K562 (cell line): ENCODE measurements around the gene PCED1B. TPM values are rescaled to one million over a fixed set of nuclear protein-coding genes. Genes with fewer than 3 reads are reported as not detected.

Experiments
- EZH2 ChIP-seq: IDR thresholded peaks from 2 replicates; pipeline ENCODE4 v1.6.1; 2012; ENCODE audit warnings: low read depth, mild to moderate bottlenecking, inconsistent platforms, low read length, borderline replicate concordance
- GTF2E2 ChIP-seq: fragments of 200-800 bp; sonication (Bioruptor generic); IDR thresholded peaks from 2 replicates; pipeline ENCODE4 v1.6.1; 2016; ENCODE audit warnings: missing genetic modification characterization, missing compliant biosample characterization
- HMG20B ChIP-seq: fragments of 250-450 bp; sonication (Bioruptor Pico); IDR thresholded peaks from 2 replicates; pipeline ENCODE4 v1.5.0; 2021; ENCODE audit warnings: mild to moderate bottlenecking
- KLF6 ChIP-seq: fragments of 250-450 bp; sonication (Bioruptor Pico); IDR thresholded peaks from 2 replicates; pipeline ENCODE4 v1.4.0; 2020; ENCODE audit warnings: mild to moderate bottlenecking, moderate library complexity, borderline replicate concordance
- L3MBTL2 ChIP-seq: fragments of 450-650 bp; IDR thresholded peaks from 2 replicates; pipeline ENCODE4 v1.6.1; 2016; ENCODE audit warnings: mild to moderate bottlenecking, moderate library complexity
- NONO ChIP-seq, 2 experiments: fragments of 200-400 bp in 1 of 2; fragments of 450-650 bp in 1 of 2; formaldehyde crosslinking in 1 of 2; IDR thresholded peaks; 2 replicates each; pipeline ENCODE4 v1.6.1; 2017; ENCODE audit warnings: low read depth in 2 of 2, mild to moderate bottlenecking in 2 of 2, moderate library complexity in 2 of 2, low read length in 1 of 2
- POLR2A ChIP-seq: fragments of 450-650 bp; conservative IDR thresholded peaks from 2 replicates; pipeline ENCODE4 v1.6.1; 2016
- POLR2AphosphoS5 ChIP-seq: IDR thresholded peaks from 2 replicates; pipeline ENCODE4 v1.6.1; 2011; ENCODE audit warnings: mild to moderate bottlenecking, low read depth, low read length, moderate library complexity; ENCODE audit not compliant: control insufficient read depth, insufficient read depth
- PTRF ChIP-seq: fragments of 450-650 bp; IDR thresholded peaks from 2 replicates; pipeline ENCODE4 v1.6.1; 2016; ENCODE audit warnings: mild to moderate bottlenecking, missing genetic modification characterization, missing compliant biosample characterization
- RBFOX2 ChIP-seq: fragments of 200-400 bp; formaldehyde crosslinking; IDR thresholded peaks from 2 replicates; pipeline ENCODE4 v1.6.1; 2017; ENCODE audit warnings: low read depth, mild to moderate bottlenecking, low read length, moderate library complexity
- RBM22 ChIP-seq: fragments of 200-400 bp; formaldehyde crosslinking; IDR thresholded peaks from 2 replicates; pipeline ENCODE4 v1.6.1; 2018; ENCODE audit warnings: low read length, low read depth; ENCODE audit not compliant: poor library complexity, severe bottlenecking
- RHOXF2B ChIP-seq: fragments of 250-450 bp; sonication (Bioruptor Pico); conservative IDR thresholded peaks from 2 replicates; pipeline ENCODE4 v1.5.1; 2021
- SMC3 ChIP-seq: conservative IDR thresholded peaks from 2 replicates; pipeline ENCODE4 v1.6.1; 2011; ENCODE audit warnings: low read depth, low read length, improper control_type of control experiment; ENCODE audit not compliant: insufficient read depth
- SOX6 ChIP-seq: fragments of 450-650 bp; IDR thresholded peaks from 2 replicates; pipeline ENCODE4 v1.6.1; 2014; ENCODE audit warnings: mild to moderate bottlenecking
- TAF1 ChIP-seq: IDR thresholded peaks from 2 replicates; pipeline ENCODE4 v1.6.1; 2011; ENCODE audit warnings: mild to moderate bottlenecking, low read length, moderate library complexity; ENCODE audit not compliant: insufficient read depth, control insufficient read depth, severe bottlenecking; ENCODE audit errors: extremely low read depth
- ZNF174 ChIP-seq: fragments of 250-450 bp; sonication (Bioruptor Pico); IDR thresholded peaks from 2 replicates; pipeline ENCODE4 v1.4.0; 2020; ENCODE audit warnings: mild to moderate bottlenecking
- ZNF830 ChIP-seq: fragments of 250-450 bp; sonication (Bioruptor Pico); IDR thresholded peaks from 2 replicates; pipeline ENCODE4 v1.5.0; 2021; ENCODE audit warnings: mild to moderate bottlenecking
- polyA plus RNA-seq, 8 experiments: library from polyadenylated mRNA; depleted of rRNA in 4 of 8; stranded (reverse) in 5 of 8; unstranded in 3 of 8; fragments of >200 nt; fragmentation: Nextera tagmentation in 2 of 8; fragmentation: Illumina TruSeq in 1 of 8; extraction: Ambion mirVana in 2 of 8; extraction: Trizol in 1 of 8; gene quantifications; 2 replicates each; pipeline versions ENCODE4 v1.2.1 to v1.2.3, GENCODE V29; 2011 to 2014; ENCODE audit warnings: inconsistent platforms in 1 of 8, missing spikeins in 1 of 8
- total RNA-seq, 7 experiments: library from RNA; depleted of rRNA in 6 of 7; stranded (reverse); fragments of >200 nt in 6 of 7; fragmentation: Illumina TruSeq in 2 of 7; extraction: Trizol in 2 of 7; gene quantifications; 2 replicates each; pipeline versions ENCODE4 v1.2.1 to v1.2.3, GENCODE V29; 2011 to 2021; ENCODE audit warnings: low replicate concordance in 1 of 7
- TF ChIP-seq, protein P1 (sequence below): sonication (generic); formaldehyde crosslinking; IDR thresholded peaks from 2 replicates; pipeline ENCODE4 v1.8.1; 2023; ENCODE audit warnings: mild to moderate bottlenecking, missing genetic modification reagents, moderate library complexity
- TF ChIP-seq, protein P2 (sequence below), 2 experiments: IDR thresholded peaks; 2 replicates each; pipeline ENCODE4 v1.6.1; 2011; ENCODE audit warnings: borderline replicate concordance in 1 of 2, control low read depth in 1 of 2, low read depth in 1 of 2, low read length in 1 of 2, mild to moderate bottlenecking in 1 of 2, mixed read lengths in 1 of 2, moderate library complexity in 1 of 2; ENCODE audit not compliant: insufficient read depth in 1 of 2, insufficient read length in 1 of 2, poor library complexity in 1 of 2, severe bottlenecking in 1 of 2; ENCODE audit errors: extremely low read depth in 1 of 2
- TF ChIP-seq, protein P3 (sequence below): fragments of 450-650 bp; formaldehyde crosslinking; IDR thresholded peaks from 2 replicates; pipeline ENCODE4 v1.4.0; 2020; ENCODE audit warnings: mild to moderate bottlenecking, moderate library complexity
- TF ChIP-seq, protein P4 (sequence below), 3 experiments: IDR thresholded peaks in 2 of 3; conservative IDR thresholded peaks in 1 of 3; 2 replicates each; pipeline ENCODE4 v1.5.1; 2011 to 2012; ENCODE audit warnings: low read length in 3 of 3, mild to moderate bottlenecking in 3 of 3, control low read depth in 2 of 3, improper control_type of control experiment in 1 of 3, inconsistent platforms in 1 of 3, low read depth in 1 of 3, mixed read lengths in 1 of 3, moderate library complexity in 1 of 3; ENCODE audit not compliant: insufficient read depth in 2 of 3

Gene PCED1B
- total and polyA plus RNA-seq, 9 of the 15 experiments (the other 6 are each of a cell fraction or from before 2014, with no cell fraction given): 1.2 to 9.3 (median 2.5) TPM

DNA sequence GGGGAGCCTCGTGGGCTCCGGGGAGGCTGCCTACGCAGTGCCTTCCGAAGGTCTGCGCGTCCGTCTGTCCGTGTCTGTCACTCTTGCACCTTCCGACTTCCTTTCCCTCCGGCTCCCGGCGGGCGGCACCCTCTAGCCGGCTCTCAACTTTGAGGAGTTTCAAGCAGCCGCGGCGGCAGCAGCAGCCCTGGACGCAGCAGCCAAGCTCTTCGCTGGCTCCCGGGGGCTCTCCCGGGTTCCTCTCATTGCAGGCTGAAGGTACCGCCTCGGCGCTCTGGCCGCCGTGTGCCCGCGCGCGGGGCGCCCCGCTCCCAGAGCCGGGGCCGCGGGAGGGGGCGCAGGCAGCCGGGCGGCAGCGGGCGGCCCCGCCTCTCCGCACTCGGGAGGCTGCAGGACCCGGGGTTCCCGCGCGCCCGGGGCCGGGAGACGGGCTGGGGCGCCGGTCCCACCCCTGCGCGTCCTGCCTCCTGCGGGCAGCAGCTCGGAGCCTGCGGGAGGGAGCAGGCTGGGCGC lies at the start of gene PCED1B, which contains the start of gene AMIGO2 (continued):
- no peak for TF ChIP-seq PTRF
- no peak for TF ChIP-seq ZNF830 (CRISPR knock-in tag)
- TF ChIP-seq RHOXF2B (CRISPR knock-in tag): no peak
- no peak for TF ChIP-seq RBM22
- peak; percentile 70; the same call in 1 of the 2 replicates for TF ChIP-seq L3MBTL2
- TF ChIP-seq, protein P1, sequence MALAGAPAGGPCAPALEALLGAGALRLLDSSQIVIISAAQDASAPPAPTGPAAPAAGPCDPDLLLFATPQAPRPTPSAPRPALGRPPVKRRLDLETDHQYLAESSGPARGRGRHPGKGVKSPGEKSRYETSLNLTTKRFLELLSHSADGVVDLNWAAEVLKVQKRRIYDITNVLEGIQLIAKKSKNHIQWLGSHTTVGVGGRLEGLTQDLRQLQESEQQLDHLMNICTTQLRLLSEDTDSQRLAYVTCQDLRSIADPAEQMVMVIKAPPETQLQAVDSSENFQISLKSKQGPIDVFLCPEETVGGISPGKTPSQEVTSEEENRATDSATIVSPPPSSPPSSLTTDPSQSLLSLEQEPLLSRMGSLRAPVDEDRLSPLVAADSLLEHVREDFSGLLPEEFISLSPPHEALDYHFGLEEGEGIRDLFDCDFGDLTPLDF (CRISPR knock-in tag): no peak
- no peak for TF ChIP-seq HMG20B (CRISPR knock-in tag)
- TF ChIP-seq ZNF174 (CRISPR knock-in tag): no peak
- peak; percentile 26 for TF ChIP-seq TAF1
- TF ChIP-seq SMC3: peak; percentile 65
- peak; percentile 77 for TF ChIP-seq RBFOX2
- TF ChIP-seq GTF2E2 (tag): peak; percentile 32; the same call in 1 of the 2 replicates
- TF ChIP-seq KLF6 (CRISPR knock-in tag): no peak
- no peak for TF ChIP-seq SOX6
- TF ChIP-seq POLR2A: no peak; the same call in 1 of the 2 replicates
- TF ChIP-seq POLR2AphosphoS5: 0 out of 2 replicates have a peak, but pooled peaks have one; percentile 16
- TF ChIP-seq, protein P2, sequence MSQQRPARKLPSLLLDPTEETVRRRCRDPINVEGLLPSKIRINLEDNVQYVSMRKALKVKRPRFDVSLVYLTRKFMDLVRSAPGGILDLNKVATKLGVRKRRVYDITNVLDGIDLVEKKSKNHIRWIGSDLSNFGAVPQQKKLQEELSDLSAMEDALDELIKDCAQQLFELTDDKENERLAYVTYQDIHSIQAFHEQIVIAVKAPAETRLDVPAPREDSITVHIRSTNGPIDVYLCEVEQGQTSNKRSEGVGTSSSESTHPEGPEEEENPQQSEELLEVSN (IDR thresholded peaks at IDR 0.05; ENCODE audit: borderline replicate concordance in 1 of 2, extremely low read depth in 1 of 2, insufficient read depth in 1 of 2, insufficient read length in 1 of 2, low read depth in 1 of 2, low read length in 1 of 2, poor library complexity in 1 of 2, severe bottlenecking in 1 of 2): peak in 1 of 2 experiments; percentile 57
- TF ChIP-seq, protein P3, sequence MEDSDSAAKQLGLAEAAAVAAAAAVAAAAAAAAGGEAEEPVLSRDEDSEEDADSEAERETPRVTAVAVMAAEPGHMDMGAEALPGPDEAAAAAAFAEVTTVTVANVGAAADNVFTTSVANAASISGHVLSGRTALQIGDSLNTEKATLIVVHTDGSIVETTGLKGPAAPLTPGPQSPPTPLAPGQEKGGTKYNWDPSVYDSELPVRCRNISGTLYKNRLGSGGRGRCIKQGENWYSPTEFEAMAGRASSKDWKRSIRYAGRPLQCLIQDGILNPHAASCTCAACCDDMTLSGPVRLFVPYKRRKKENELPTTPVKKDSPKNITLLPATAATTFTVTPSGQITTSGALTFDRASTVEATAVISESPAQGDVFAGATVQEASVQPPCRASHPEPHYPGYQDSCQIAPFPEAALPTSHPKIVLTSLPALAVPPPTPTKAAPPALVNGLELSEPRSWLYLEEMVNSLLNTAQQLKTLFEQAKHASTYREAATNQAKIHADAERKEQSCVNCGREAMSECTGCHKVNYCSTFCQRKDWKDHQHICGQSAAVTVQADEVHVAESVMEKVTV (CRISPR knock-in tag): peak; percentile 72
- peak; percentile 26 to 73; a peak in 2 of 4 replicates for TF ChIP-seq NONO (IDR thresholded peaks at IDR 0.05; ENCODE audit: low read depth in 2 of 2, low read length in 1 of 2)
- TF ChIP-seq, protein P4, sequence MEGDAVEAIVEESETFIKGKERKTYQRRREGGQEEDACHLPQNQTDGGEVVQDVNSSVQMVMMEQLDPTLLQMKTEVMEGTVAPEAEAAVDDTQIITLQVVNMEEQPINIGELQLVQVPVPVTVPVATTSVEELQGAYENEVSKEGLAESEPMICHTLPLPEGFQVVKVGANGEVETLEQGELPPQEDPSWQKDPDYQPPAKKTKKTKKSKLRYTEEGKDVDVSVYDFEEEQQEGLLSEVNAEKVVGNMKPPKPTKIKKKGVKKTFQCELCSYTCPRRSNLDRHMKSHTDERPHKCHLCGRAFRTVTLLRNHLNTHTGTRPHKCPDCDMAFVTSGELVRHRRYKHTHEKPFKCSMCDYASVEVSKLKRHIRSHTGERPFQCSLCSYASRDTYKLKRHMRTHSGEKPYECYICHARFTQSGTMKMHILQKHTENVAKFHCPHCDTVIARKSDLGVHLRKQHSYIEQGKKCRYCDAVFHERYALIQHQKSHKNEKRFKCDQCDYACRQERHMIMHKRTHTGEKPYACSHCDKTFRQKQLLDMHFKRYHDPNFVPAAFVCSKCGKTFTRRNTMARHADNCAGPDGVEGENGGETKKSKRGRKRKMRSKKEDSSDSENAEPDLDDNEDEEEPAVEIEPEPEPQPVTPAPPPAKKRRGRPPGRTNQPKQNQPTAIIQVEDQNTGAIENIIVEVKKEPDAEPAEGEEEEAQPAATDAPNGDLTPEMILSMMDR (IDR thresholded peaks at IDR 0.05 in 2 of 3, conservative IDR thresholded peaks at IDR 0.05 in 1 of 3; ENCODE audit: insufficient read depth in 2 of 3, low read depth in 1 of 3, low read length in 3 of 3): peak; percentile 69 to 84 (median 72)
- no peak for TF ChIP-seq EZH2
